Esophagus squamous epithelium (tissue), 4 donors: ENCODE measurements around the gene AFAP1L2.

ENCODE experiments used
- POLR2A ChIP-seq, 4 donors: fragments of 450-650 bp; IDR thresholded peaks; one replicate each; pipeline ENCODE4 v1.6.1; 2017; ENCODE audit warnings: antibody characterized with exemption in 4 of 4, mild to moderate bottlenecking in 4 of 4, moderate library complexity in 3 of 4
- TF ChIP-seq, protein P1 (sequence below), 6 experiments: fragments of 450-650 bp in 4 of 6; fragments of 200-600 bp in 2 of 6; sonication (generic) in 2 of 6; IDR thresholded peaks; one replicate each; pipeline ENCODE4 v1.5.1; 2016 to 2019; ENCODE audit warnings: antibody characterized with exemption in 6 of 6, mild to moderate bottlenecking in 4 of 6, moderate library complexity in 4 of 6

DNA sequence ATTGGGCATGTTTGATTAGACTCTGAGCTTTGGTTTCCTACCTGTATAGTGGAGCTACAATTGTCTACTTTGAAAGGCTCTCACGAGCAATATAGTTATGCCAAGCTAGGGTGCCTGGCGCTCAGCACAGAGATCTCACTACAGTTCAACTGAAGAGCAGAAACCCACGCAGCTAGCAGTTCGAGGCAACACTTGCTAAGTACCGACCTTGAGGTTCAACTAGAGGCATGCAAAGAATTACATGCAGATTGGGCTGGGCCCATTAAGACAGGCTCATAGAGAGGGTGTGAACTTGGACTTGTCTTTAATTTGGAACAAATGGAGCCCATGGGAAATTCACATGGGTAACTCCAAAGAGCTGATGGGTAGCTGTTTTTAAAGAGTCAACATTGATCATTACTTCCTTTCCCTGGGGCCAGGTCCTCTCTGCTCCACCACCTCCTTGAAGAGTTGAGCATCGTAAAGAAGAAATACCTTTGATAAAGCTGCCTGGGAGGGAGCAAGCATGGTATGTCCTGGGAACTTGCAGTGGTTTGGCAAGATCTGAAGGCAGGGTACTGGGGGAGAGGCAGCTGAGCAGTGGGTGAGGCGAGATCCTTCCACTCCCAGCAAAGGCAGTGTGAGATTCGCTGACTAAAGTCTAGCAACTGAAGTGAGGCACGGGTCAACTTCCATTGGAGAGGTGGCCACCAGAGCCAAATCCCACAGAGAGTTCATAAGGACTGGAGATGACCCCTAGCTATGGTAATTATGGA is 25.5 kb upstream of the AFAP1L2 start:
- TF ChIP-seq, protein P1, sequence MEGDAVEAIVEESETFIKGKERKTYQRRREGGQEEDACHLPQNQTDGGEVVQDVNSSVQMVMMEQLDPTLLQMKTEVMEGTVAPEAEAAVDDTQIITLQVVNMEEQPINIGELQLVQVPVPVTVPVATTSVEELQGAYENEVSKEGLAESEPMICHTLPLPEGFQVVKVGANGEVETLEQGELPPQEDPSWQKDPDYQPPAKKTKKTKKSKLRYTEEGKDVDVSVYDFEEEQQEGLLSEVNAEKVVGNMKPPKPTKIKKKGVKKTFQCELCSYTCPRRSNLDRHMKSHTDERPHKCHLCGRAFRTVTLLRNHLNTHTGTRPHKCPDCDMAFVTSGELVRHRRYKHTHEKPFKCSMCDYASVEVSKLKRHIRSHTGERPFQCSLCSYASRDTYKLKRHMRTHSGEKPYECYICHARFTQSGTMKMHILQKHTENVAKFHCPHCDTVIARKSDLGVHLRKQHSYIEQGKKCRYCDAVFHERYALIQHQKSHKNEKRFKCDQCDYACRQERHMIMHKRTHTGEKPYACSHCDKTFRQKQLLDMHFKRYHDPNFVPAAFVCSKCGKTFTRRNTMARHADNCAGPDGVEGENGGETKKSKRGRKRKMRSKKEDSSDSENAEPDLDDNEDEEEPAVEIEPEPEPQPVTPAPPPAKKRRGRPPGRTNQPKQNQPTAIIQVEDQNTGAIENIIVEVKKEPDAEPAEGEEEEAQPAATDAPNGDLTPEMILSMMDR (IDR thresholded peaks at IDR 0.05) = no peak
- no peak for TF ChIP-seq POLR2A (IDR thresholded peaks at IDR 0.05)
